Mesenchymal stem cell (in vitro differentiated cells and primary cell): ENCODE data around the gene BAHD1.

Experiments
- DNase-seq: peaks from one replicate; pipeline ENCODE4 v3.0.0-alpha.2; 2013
- H2AFZ ChIP-seq: one replicate; pipeline ENCODE4 v1.6.1; 2013; ENCODE audit warnings: low read depth, mild to moderate bottlenecking, control low read depth, inconsistent platforms, low read length, moderate library complexity
- H2AK5ac ChIP-seq: 2 replicates; pipeline ENCODE4 v1.6.1; 2013; ENCODE audit warnings: low read length, moderate library complexity, mild to moderate bottlenecking, inconsistent platforms; ENCODE audit not compliant: severe bottlenecking
- H2BK120ac ChIP-seq: one replicate; pipeline ENCODE4 v1.6.1; 2013; ENCODE audit warnings: low read depth, mild to moderate bottlenecking, inconsistent platforms, low read length, moderate library complexity
- H2BK12ac ChIP-seq, 2 experiments: one replicate each; pipeline ENCODE4 v1.6.1; 2013; ENCODE audit warnings: inconsistent platforms in 2 of 2, low read length in 2 of 2, mild to moderate bottlenecking in 2 of 2, moderate library complexity in 2 of 2, control low read depth in 1 of 2
- H2BK15ac ChIP-seq: one replicate; pipeline ENCODE4 v1.6.1; 2013; ENCODE audit warnings: mild to moderate bottlenecking, low read depth, inconsistent platforms; ENCODE audit not compliant: poor library complexity, severe bottlenecking
- H2BK5ac ChIP-seq: 2 replicates; pipeline ENCODE4 v1.6.1; 2013; ENCODE audit warnings: low read depth, mild to moderate bottlenecking, low read length, control low read depth, inconsistent platforms; ENCODE audit not compliant: poor library complexity, severe bottlenecking
- H3K14ac ChIP-seq, 2 experiments: one replicate each; pipeline ENCODE4 v1.6.1; 2013; ENCODE audit warnings: inconsistent platforms in 2 of 2, low read length in 2 of 2, control low read depth in 1 of 2, mild to moderate bottlenecking in 1 of 2, moderate library complexity in 1 of 2
- H3K18ac ChIP-seq, 2 experiments: one replicate each; pipeline ENCODE4 v1.6.1; 2013; ENCODE audit warnings: inconsistent platforms in 2 of 2, low read length in 2 of 2, control low read depth in 1 of 2, low read depth in 1 of 2, mild to moderate bottlenecking in 1 of 2
- H3K23ac ChIP-seq, 2 experiments: one replicate each; pipeline ENCODE4 v1.6.1; 2013; ENCODE audit warnings: inconsistent platforms in 2 of 2, low read length in 2 of 2, mild to moderate bottlenecking in 2 of 2, moderate library complexity in 2 of 2, control low read depth in 1 of 2
- H3K27ac ChIP-seq: 2 replicates; pipeline ENCODE4 v1.5.1; 2013; ENCODE audit warnings: mild to moderate bottlenecking, moderate library complexity, low read length, control low read depth, inconsistent platforms; ENCODE audit not compliant: poor library complexity, severe bottlenecking
- H3K27me3 ChIP-seq, 2 experiments: 2 replicates each; pipeline versions ENCODE4 v1.6.1 to v1.7.0; 2013; ENCODE audit warnings: low read length in 2 of 2, mild to moderate bottlenecking in 2 of 2, moderate library complexity in 2 of 2, control low read depth in 1 of 2, inconsistent platforms in 1 of 2; ENCODE audit not compliant: control insufficient read depth in 1 of 2, insufficient read depth in 1 of 2
- H3K36me3 ChIP-seq, 2 experiments: 2 replicates each; pipeline versions ENCODE4 v1.6.1 to v1.7.0; 2013; ENCODE audit warnings: low read length in 2 of 2, control low read depth in 1 of 2, inconsistent platforms in 1 of 2, low read depth in 1 of 2, mild to moderate bottlenecking in 1 of 2; ENCODE audit not compliant: insufficient read depth in 2 of 2, control insufficient read depth in 1 of 2
- H3K4ac ChIP-seq, 2 experiments: one replicate each; pipeline ENCODE4 v1.6.1; 2013; ENCODE audit warnings: inconsistent platforms in 2 of 2, low read length in 2 of 2, mild to moderate bottlenecking in 2 of 2, moderate library complexity in 2 of 2, control low read depth in 1 of 2, low read depth in 1 of 2
- H3K4me1 ChIP-seq: 2 replicates; pipeline ENCODE4 v1.6.1; 2013; ENCODE audit warnings: low read depth, low read length, control low read depth; ENCODE audit not compliant: control insufficient read depth, insufficient read depth
- H3K4me2 ChIP-seq: 2 replicates; pipeline ENCODE4 v1.6.1; 2013; ENCODE audit warnings: low read length, mild to moderate bottlenecking, inconsistent platforms; ENCODE audit not compliant: poor library complexity, severe bottlenecking
- H3K4me3 ChIP-seq, 2 experiments: 2 replicates each; pipeline versions ENCODE4 v1.5.1 to v1.7.0; 2013; ENCODE audit warnings: low read length in 2 of 2, mild to moderate bottlenecking in 2 of 2, control low read depth in 1 of 2, low read depth in 1 of 2; ENCODE audit not compliant: insufficient read depth in 1 of 2
- H3K79me1 ChIP-seq: replicated peaks from 2 replicates; pipeline ENCODE4 v1.6.1; 2013; ENCODE audit warnings: mild to moderate bottlenecking, control low read depth, low read length, inconsistent platforms; ENCODE audit not compliant: poor library complexity, severe bottlenecking
- H3K9ac ChIP-seq: 2 replicates; pipeline ENCODE4 v1.7.0; 2013; ENCODE audit warnings: mild to moderate bottlenecking, low read length, moderate library complexity
- H3K9me3 ChIP-seq: 2 replicates; pipeline ENCODE4 v1.7.0; 2013; ENCODE audit warnings: mild to moderate bottlenecking, low read length; ENCODE audit not compliant: control insufficient read depth
- H4K8ac ChIP-seq: one replicate; pipeline ENCODE4 v1.6.1; 2013; ENCODE audit warnings: inconsistent platforms, mild to moderate bottlenecking, low read length, moderate library complexity
- H4K91ac ChIP-seq: one replicate; pipeline ENCODE4 v1.6.1; 2013; ENCODE audit warnings: mild to moderate bottlenecking, low read length, inconsistent platforms
- WGBS: methylation state at CpG from one replicate; pipeline ENCODE4 v1.1.7; 2013; ENCODE audit warnings: mixed read lengths; 5-methylcytosine and 5-hydroxymethylcytosine counted together

Gene BAHD1

GRCh38 chr15:40436892-40437751 is 3.6 kb upstream of the BAHD1 start:
- no peak for DNase-seq
- Histone ChIP-seq H3K4me3 (peak overlapping the region in 1 of 2 experiments; percentile 70), H2AFZ (no peak overlapping the region), H4K8ac (peak overlapping the region; percentile 83), H2BK15ac (no peak overlapping the region), H3K4me1 (peaks cover 27% of the 10 kb centered on the region), H3K9me3 (no peaks in the 10 kb centered on the region), H3K18ac (peak overlapping the region in 1 of 2 experiments; percentile 6), H3K27me3 (peaks cover 64 to 66% of the 10 kb centered on the region in 2 experiments), H3K4me2 (peak overlapping the region; percentile 87), H3K23ac (no peak overlapping the region), H3K79me1 (no peaks in the 10 kb centered on the region), H2BK120ac (no peak overlapping the region), H2AK5ac (no peak overlapping the region), H3K9ac (peak overlapping the region; percentile 29), H3K36me3 (no peaks in the 10 kb centered on the region), H2BK12ac (peak overlapping the region in 1 of 2 experiments; percentile 59), H3K4ac (no peak overlapping the region), H4K91ac (peak overlapping the region; percentile 55), H2BK5ac (no peak overlapping the region), H3K14ac (no peak overlapping the region), H3K27ac (no peak overlapping the region)
- WGBS = 14% methylated on average over 14 of the region's 17 CpGs

DNA sequence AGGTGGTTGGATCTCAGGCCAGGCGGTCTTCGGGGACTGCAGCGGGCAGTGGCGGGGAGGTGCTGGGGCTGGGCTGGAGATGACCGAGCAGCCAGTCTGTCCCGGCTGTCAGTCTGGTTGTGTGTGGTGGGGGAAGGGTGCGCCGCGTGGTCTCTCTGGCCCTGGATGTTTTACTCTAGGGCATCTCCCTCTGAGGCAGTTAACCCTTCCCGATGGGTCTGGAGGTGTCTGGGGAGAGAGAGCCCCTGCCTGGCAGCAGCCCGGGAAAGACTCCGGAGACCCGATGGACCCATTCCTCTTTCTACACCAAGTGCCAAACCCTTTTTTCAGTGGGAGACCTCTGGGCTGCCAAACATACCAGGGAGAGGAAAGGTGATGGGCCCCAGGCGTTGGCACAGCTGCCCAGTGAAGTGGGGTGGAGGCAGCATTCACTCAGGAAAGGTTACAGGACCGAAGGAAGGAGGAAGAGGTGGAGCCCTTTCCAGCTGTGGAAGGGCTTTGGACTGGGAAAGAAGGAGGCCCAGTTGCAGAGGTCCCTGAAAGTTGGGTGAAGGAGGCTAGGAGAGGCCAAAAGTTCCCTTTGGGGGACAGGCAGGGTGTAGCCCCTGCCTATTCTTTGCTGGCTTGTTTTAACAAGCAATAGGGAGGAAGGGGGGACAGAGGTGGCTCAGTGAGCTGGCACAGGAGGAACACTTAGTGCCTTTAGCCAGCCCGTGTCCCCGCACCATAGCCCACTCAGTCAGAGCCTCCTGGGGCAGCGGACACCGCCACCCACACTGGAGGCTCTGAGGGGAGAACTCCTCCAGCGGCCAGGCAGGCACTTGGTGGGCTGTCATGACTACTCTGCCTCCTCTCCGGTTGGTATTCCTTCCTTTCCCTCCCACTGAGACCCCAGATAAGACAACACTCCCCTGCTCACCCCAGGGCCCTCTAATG is 2.7 kb upstream of the BAHD1 start:
- Histone ChIP-seq H2BK5ac (no peak overlapping the region), H2BK120ac (no peak overlapping the region), H3K14ac (no peak overlapping the region), H3K4me1 (peaks cover 33% of the 10 kb centered on the region), H3K36me3 (peaks cover 0 to 3% of the 10 kb centered on the region in 2 experiments), H2AK5ac (no peak overlapping the region), H3K27ac (no peak overlapping the region), H4K91ac (peak overlapping the region; percentile 55), H3K9ac (no peak overlapping the region), H4K8ac (no peak overlapping the region), H3K4me3 (no peak overlapping the region), H3K23ac (peak overlapping the region in 1 of 2 experiments; percentile 16), H2BK12ac (peak overlapping the region in 1 of 2 experiments; percentile 15), H2BK15ac (peak overlapping the region; percentile 28), H2AFZ (no peak overlapping the region), H3K18ac (peak overlapping the region in 1 of 2 experiments; percentile 11), H3K27me3 (peaks cover 56 to 66% of the 10 kb centered on the region in 2 experiments), H3K4ac (no peak overlapping the region), H3K9me3 (no peaks in the 10 kb centered on the region), H3K79me1 (peaks cover 2% of the 10 kb centered on the region), H3K4me2 (no peak overlapping the region)
- 57% methylated on average over 14 of the region's 21 CpGs for WGBS
- no peak for DNase-seq

DNA sequence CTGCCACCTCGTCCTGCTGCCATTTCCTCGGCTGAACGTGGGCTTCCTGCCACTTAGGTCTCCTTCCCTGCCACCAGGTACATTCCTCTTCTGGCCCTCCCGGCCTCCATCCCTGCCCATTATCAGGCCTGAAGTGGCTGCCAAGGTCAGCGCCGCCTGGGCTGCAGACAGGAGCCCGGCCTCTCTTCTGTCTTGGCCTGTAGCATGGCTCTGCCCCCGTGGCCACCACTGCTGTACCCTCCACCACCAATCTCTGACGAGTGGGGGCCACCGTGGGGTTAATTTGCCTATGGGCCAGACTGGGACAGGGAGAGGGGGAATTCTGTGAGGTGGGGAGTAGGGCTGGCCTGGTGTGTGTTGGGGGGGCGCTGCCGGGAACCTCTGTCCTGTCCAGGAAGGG is 2.0 kb upstream of the BAHD1 start:
- Histone ChIP-seq H2AK5ac (no peak overlapping the region), H3K27me3 (peaks cover 53 to 64% of the 10 kb centered on the region in 2 experiments), H2BK5ac (no peak overlapping the region), H3K4ac (no peak overlapping the region), H3K23ac (no peak overlapping the region), H3K4me2 (no peak overlapping the region), H3K4me1 (peaks cover 33% of the 10 kb centered on the region), H3K27ac (no peak overlapping the region), H4K91ac (no peak overlapping the region), H3K9me3 (no peaks in the 10 kb centered on the region), H2BK120ac (no peak overlapping the region), H3K18ac (no peak overlapping the region), H3K4me3 (no peak overlapping the region), H2BK15ac (no peak overlapping the region), H2BK12ac (no peak overlapping the region), H3K9ac (no peak overlapping the region), H2AFZ (no peak overlapping the region), H3K14ac (no peak overlapping the region), H3K79me1 (peaks cover 6% of the 10 kb centered on the region), H3K36me3 (peaks cover 0 to 3% of the 10 kb centered on the region in 2 experiments), H4K8ac (no peak overlapping the region)
- DNase-seq = no peak
- 57% methylated on average over 10 of the region's 12 CpGs for WGBS
